Astrocyte (in vitro differentiated cells and primary cell): ENCODE measurements around the gene GOLGA7B. TPM values are rescaled to one million over a fixed set of nuclear protein-coding genes. Genes with fewer than 3 reads are reported as not detected.

ENCODE experiments used
- DNase-seq: peaks from one replicate; pipeline ENCODE4 v3.0.0-alpha.2; 2010; ENCODE audit warnings: low read depth
- FAIRE-seq: peaks from 2 replicates; lab custom pipeline; 2011; peaks lifted over from hg19 to GRCh38; lab: Jason Lieb, UNC
- H2AFZ ChIP-seq: 2 replicates; pipeline ENCODE4 v1.6.0; 2012; ENCODE audit warnings: low read depth, low read length, inconsistent platforms
- H3K27ac ChIP-seq: 2 replicates; pipeline ENCODE4 v1.5.1; 2011; ENCODE audit warnings: low read depth, low read length, inconsistent platforms
- H3K27me3 ChIP-seq: 2 replicates; pipeline ENCODE4 v1.6.0; 2011; ENCODE audit warnings: low read length, inconsistent platforms; ENCODE audit not compliant: insufficient read depth
- H3K36me3 ChIP-seq: 2 replicates; pipeline ENCODE4 v1.5.1; 2011; ENCODE audit warnings: low read length, inconsistent platforms; ENCODE audit not compliant: insufficient read depth
- H3K4me1 ChIP-seq: 2 replicates; pipeline ENCODE4 v1.5.1; 2011; ENCODE audit warnings: low read length, inconsistent platforms; ENCODE audit not compliant: insufficient read depth
- H3K4me2 ChIP-seq: 2 replicates; pipeline ENCODE4 v1.6.0; 2012; ENCODE audit warnings: low read length, inconsistent platforms
- H3K4me3 ChIP-seq: 2 replicates; pipeline ENCODE4 v1.5.1; 2011; ENCODE audit warnings: low read depth, mild to moderate bottlenecking, low read length, inconsistent platforms; ENCODE audit not compliant: insufficient read depth
- H3K79me2 ChIP-seq: 2 replicates; pipeline ENCODE4 v1.6.0; 2012; ENCODE audit warnings: mild to moderate bottlenecking, low read length, inconsistent platforms; ENCODE audit not compliant: insufficient read depth
- H3K9ac ChIP-seq: 2 replicates; pipeline ENCODE4 v1.6.0; 2012; ENCODE audit warnings: mild to moderate bottlenecking, low read length, inconsistent platforms
- H3K9me3 ChIP-seq: 2 replicates; pipeline ENCODE4 v1.5.1; 2012; ENCODE audit warnings: low read depth, mild to moderate bottlenecking, low read length, inconsistent platforms; ENCODE audit not compliant: insufficient read depth
- H4K20me1 ChIP-seq: 2 replicates; pipeline ENCODE4 v1.6.0; 2012; ENCODE audit warnings: low read length, inconsistent platforms; ENCODE audit not compliant: insufficient read depth
- H3K27ac Mint-ChIP-seq: one replicate; pipeline ENCODE4 v1.8.0; 2021; ENCODE audit warnings: mild to moderate bottlenecking, mixed read lengths; ENCODE audit not compliant: unreplicated experiment
- H3K27me3 Mint-ChIP-seq: one replicate; pipeline ENCODE4 v1.8.0; 2021; ENCODE audit warnings: low read depth, mixed read lengths; ENCODE audit not compliant: unreplicated experiment
- H3K36me3 Mint-ChIP-seq: one replicate; pipeline ENCODE4 v1.8.0; 2021; ENCODE audit warnings: low read depth, mixed read lengths; ENCODE audit not compliant: unreplicated experiment
- H3K4me1 Mint-ChIP-seq: one replicate; pipeline ENCODE4 v1.8.0; 2021; ENCODE audit warnings: low read depth, mixed read lengths; ENCODE audit not compliant: unreplicated experiment
- H3K4me3 Mint-ChIP-seq: one replicate; pipeline ENCODE4 v1.8.0; 2021; ENCODE audit warnings: mild to moderate bottlenecking, moderate library complexity, mixed read lengths; ENCODE audit not compliant: unreplicated experiment
- H3K9me3 Mint-ChIP-seq: one replicate; pipeline ENCODE4 v1.8.0; 2021; ENCODE audit warnings: mild to moderate bottlenecking, mixed read lengths; ENCODE audit not compliant: unreplicated experiment
- CTCF ChIP-seq: IDR thresholded peaks from 2 replicates; pipeline ENCODE4 v1.5.1; 2011; ENCODE audit warnings: low read depth, mild to moderate bottlenecking, inconsistent platforms, low read length, moderate library complexity; ENCODE audit not compliant: insufficient read depth
- EZH2 ChIP-seq: IDR thresholded peaks from 2 replicates; pipeline ENCODE4 v1.6.1; 2012; ENCODE audit warnings: mild to moderate bottlenecking, low read length, inconsistent platforms; ENCODE audit not compliant: insufficient read depth
- total RNA-seq: library from RNA; stranded (reverse); gene quantifications from 2 replicates; pipeline ENCODE4 v1.2.1, GENCODE V29; 2021

GOLGA7B gene
- total RNA-seq, 1 donor from 2014 or later = 0.16 TPM

- H3K4me1 ChIP-seq = peaks cover 5% of the 10 kb centered on the region
- no peak for TF ChIP-seq CTCF
- TF ChIP-seq EZH2 = no peak
- H4K20me1 ChIP-seq = no peaks in the 10 kb centered on the region
- FAIRE-seq = no peak
- no peaks in the 10 kb centered on the region for H3K9me3 ChIP-seq
- no peak overlapping the region for H3K4me2 ChIP-seq
- H3K79me2 ChIP-seq = no peaks in the 10 kb centered on the region
- H3K4me3 ChIP-seq = no peak overlapping the region
- Mint-ChIP-seq H3K36me3 (no peaks in the 10 kb centered on the region), H3K4me3 (no peak overlapping the region), H3K27me3 (peaks cover 41% of the 10 kb centered on the region), H3K27ac (no peak overlapping the region), H3K9me3 (peaks cover 2% of the 10 kb centered on the region), H3K4me1 (peaks cover 4% of the 10 kb centered on the region)
- peaks cover 36% of the 10 kb centered on the region for H3K27me3 ChIP-seq
- DNase-seq = no peak
- H3K27ac ChIP-seq = no peak overlapping the region
- H3K9ac ChIP-seq = no peak overlapping the region
- H2AFZ ChIP-seq = no peak overlapping the region
- no peaks in the 10 kb centered on the region for H3K36me3 ChIP-seq
Observed at GRCh38 chr10:97866524-97867219, 17.0 kb downstream of the GOLGA7B start.

- H3K79me2 ChIP-seq = no peaks in the 10 kb centered on the region
- peaks cover 2% of the 10 kb centered on the region for H3K9me3 Mint-ChIP-seq
- H3K27ac ChIP-seq = no peak overlapping the region
- peaks cover 42% of the 10 kb centered on the region for H3K27me3 Mint-ChIP-seq
- no peak overlapping the region for H3K9ac ChIP-seq
- no peaks in the 10 kb centered on the region for H3K4me1 Mint-ChIP-seq
- peaks cover 5% of the 10 kb centered on the region for H3K4me1 ChIP-seq
- no peaks in the 10 kb centered on the region for H3K36me3 ChIP-seq
- FAIRE-seq = no peak
- H4K20me1 ChIP-seq = no peaks in the 10 kb centered on the region
- H3K9me3 ChIP-seq = no peaks in the 10 kb centered on the region
- no peak overlapping the region for H3K4me3 ChIP-seq
- H2AFZ ChIP-seq = no peak overlapping the region
- H3K4me3 Mint-ChIP-seq = no peak overlapping the region
- no peak overlapping the region for H3K27ac Mint-ChIP-seq
- DNase-seq = no peak
- peaks cover 37% of the 10 kb centered on the region for H3K27me3 ChIP-seq
- no peak for TF ChIP-seq EZH2
- TF ChIP-seq CTCF = no peak
- no peak overlapping the region for H3K4me2 ChIP-seq
- H3K36me3 Mint-ChIP-seq = no peaks in the 10 kb centered on the region
Observed at GRCh38 chr10:97867220-97867800, 17.7 kb downstream of the GOLGA7B start.

- H4K20me1 ChIP-seq = no peaks in the 10 kb centered on the region
Observed at GRCh38 chr10:97868134-97868685, 18.6 kb downstream of the GOLGA7B start.

More at GRCh38 chr10:97868134-97868685, 18.6 kb downstream of the GOLGA7B start:
- Histone ChIP-seq H3K79me2 (no peaks in the 10 kb centered on the region), H3K9me3 (no peaks in the 10 kb centered on the region), H3K27ac (no peak overlapping the region), H3K4me2 (no peak overlapping the region), H3K36me3 (no peaks in the 10 kb centered on the region), H3K4me1 (peaks cover 5% of the 10 kb centered on the region), H3K9ac (no peak overlapping the region), H2AFZ (no peak overlapping the region), H3K27me3 (peaks cover 40% of the 10 kb centered on the region), H3K4me3 (no peak overlapping the region)
- no peaks in the 10 kb centered on the region for H3K4me1 Mint-ChIP-seq
- no peak for FAIRE-seq
- H3K36me3 Mint-ChIP-seq = no peaks in the 10 kb centered on the region
- H3K9me3 Mint-ChIP-seq = peaks cover 2% of the 10 kb centered on the region
- H3K4me3 Mint-ChIP-seq = no peak overlapping the region
- H3K27me3 Mint-ChIP-seq = peaks cover 46% of the 10 kb centered on the region
- DNase-seq = no peak
- TF ChIP-seq EZH2 = no peak
- TF ChIP-seq CTCF = no peak
- no peak overlapping the region for H3K27ac Mint-ChIP-seq
